Measurements from ENCODE around the gene GRIK2. TPM values are rescaled to one million over a fixed set of nuclear protein-coding genes. Genes with fewer than 3 reads are reported as not detected.

The GRIK2 gene
- total RNA-seq, 2 donors from 2014 or later, result 1.00 to 4.5 TPM

- no peak overlapping the region for H3K27ac ChIP-seq (ENCODE audit: low read depth, low read length)
- TF ChIP-seq CTCF (conservative IDR thresholded peaks at IDR 0.05), result no peak
- Mint-ChIP-seq H3K36me3 (ENCODE audit: low read depth) (peaks cover 2% of the 10 kb centered on the region), H3K9me3 (no peaks in the 10 kb centered on the region), H3K27me3 (ENCODE audit: insufficient read depth) (no peaks in the 10 kb centered on the region), H3K4me1 (no peaks in the 10 kb centered on the region), H3K27ac (no peak overlapping the region), H3K4me3 (no peak overlapping the region)
- H3K4me3 ChIP-seq (ENCODE audit: low read length), result no peak overlapping the region
- no peaks in the 10 kb centered on the region for H3K9me3 ChIP-seq (ENCODE audit: control insufficient read depth, low read length)
- 90% methylated on average over 3 to 4 of the region's 4 CpGs for WGBS, 2 experiments (ENCODE audit: insufficient coverage in 1 of 2, insufficient read length in 1 of 2)
- H3K36me3 ChIP-seq (ENCODE audit: control insufficient read depth, insufficient read depth, low read length), result no peaks in the 10 kb centered on the region
- no peak overlapping the region for H3K9ac ChIP-seq (ENCODE audit: extremely low read depth, low read length, poor library complexity, severe bottlenecking)
- no peak for DNase-seq
- no peaks in the 10 kb centered on the region for H3K4me1 ChIP-seq (ENCODE audit: control insufficient read depth, insufficient read depth, low read length)
- H3K27me3 ChIP-seq (ENCODE audit: control insufficient read depth, insufficient read depth, low read length, poor library complexity, severe bottlenecking), result no peaks in the 10 kb centered on the region
Observed at GRCh38 chr6:102015431-102015830, 621.9 kb downstream of the GRIK2 start.

GRCh38 chr6:102022281-102022680 is 628.8 kb downstream of the GRIK2 start:
- Mint-ChIP-seq H3K4me3 (no peak overlapping the region), H3K27ac (no peak overlapping the region), H3K9me3 (no peaks in the 10 kb centered on the region), H3K4me1 (peaks cover 4% of the 10 kb centered on the region), H3K36me3 (ENCODE audit: low read depth) (no peaks in the 10 kb centered on the region), H3K27me3 (ENCODE audit: insufficient read depth) (no peaks in the 10 kb centered on the region)
- no peak for TF ChIP-seq CTCF (conservative IDR thresholded peaks at IDR 0.05)
- no peaks in the 10 kb centered on the region for H3K27me3 ChIP-seq (ENCODE audit: control insufficient read depth, insufficient read depth, low read length, poor library complexity, severe bottlenecking)
- 95% methylated on average over 2 of the region's 2 CpGs; no CpG with 5 or more reads in 1 of the 2 experiments for WGBS, 2 experiments (ENCODE audit: insufficient coverage in 1 of 2, insufficient read length in 1 of 2)
- no peak overlapping the region for H3K27ac ChIP-seq (ENCODE audit: low read depth, low read length)
- H3K9ac ChIP-seq (ENCODE audit: extremely low read depth, low read length, poor library complexity, severe bottlenecking), result no peak overlapping the region
- H3K4me1 ChIP-seq (ENCODE audit: control insufficient read depth, insufficient read depth, low read length), result no peaks in the 10 kb centered on the region
- no peak overlapping the region for H3K4me3 ChIP-seq (ENCODE audit: low read length)
- no peak for DNase-seq
- no peaks in the 10 kb centered on the region for H3K36me3 ChIP-seq (ENCODE audit: control insufficient read depth, insufficient read depth, low read length)
- H3K9me3 ChIP-seq (ENCODE audit: control insufficient read depth, low read length), result no peaks in the 10 kb centered on the region

- H3K4me1 ChIP-seq (ENCODE audit: control insufficient read depth, insufficient read depth, low read length), result no peaks in the 10 kb centered on the region
- Mint-ChIP-seq H3K36me3 (ENCODE audit: low read depth) (no peaks in the 10 kb centered on the region), H3K4me1 (peaks cover 4% of the 10 kb centered on the region), H3K27ac (no peak overlapping the region), H3K27me3 (ENCODE audit: insufficient read depth) (no peaks in the 10 kb centered on the region), H3K4me3 (no peak overlapping the region), H3K9me3 (no peaks in the 10 kb centered on the region)
- H3K27me3 ChIP-seq (ENCODE audit: control insufficient read depth, insufficient read depth, low read length, poor library complexity, severe bottlenecking), result no peaks in the 10 kb centered on the region
- no peak overlapping the region for H3K27ac ChIP-seq (ENCODE audit: low read depth, low read length)
- TF ChIP-seq CTCF (conservative IDR thresholded peaks at IDR 0.05), result no peak
- H3K36me3 ChIP-seq (ENCODE audit: control insufficient read depth, insufficient read depth, low read length), result no peaks in the 10 kb centered on the region
- no peak for DNase-seq
- no peak overlapping the region for H3K9ac ChIP-seq (ENCODE audit: extremely low read depth, low read length, poor library complexity, severe bottlenecking)
- no peak overlapping the region for H3K4me3 ChIP-seq (ENCODE audit: low read length)
- H3K9me3 ChIP-seq (ENCODE audit: control insufficient read depth, low read length), result no peaks in the 10 kb centered on the region
Observed at GRCh38 chr6:102022803-102023202, 629.3 kb downstream of the GRIK2 start.

Measured in endodermal cell (in vitro differentiated cells).